Brain microvascular endothelial cell (primary cell): ENCODE measurements around the gene CHST11.
A peak's percentile ranks its signal among the peaks of the same experiment; 100 is the strongest.

Experiments
- DNase-seq: peaks from one replicate; pipeline ENCODE4 v3.0.0-alpha.2; 2020
- H3K27ac ChIP-seq: fragments of 250-450 bp; sonication (Bioruptor Pico); 2 replicates; pipeline ENCODE4 v1.5.1; 2020; ENCODE audit warnings: mild to moderate bottlenecking, moderate library complexity
- H3K27me3 ChIP-seq: fragments of 250-450 bp; sonication (Bioruptor Pico); replicated peaks from 2 replicates; pipeline ENCODE4 v1.5.1; 2020; ENCODE audit warnings: mild to moderate bottlenecking
- H3K36me3 ChIP-seq: fragments of 250-450 bp; sonication (Bioruptor Pico); replicated peaks from 2 replicates; pipeline ENCODE4 v1.5.1; 2020; ENCODE audit warnings: mild to moderate bottlenecking
- H3K4me3 ChIP-seq: 2 replicates; pipeline ENCODE4 v1.5.1; 2011; ENCODE audit warnings: low read depth, mild to moderate bottlenecking, control low read depth, low read length, moderate library complexity
- CTCF ChIP-seq: IDR thresholded peaks from 2 replicates; pipeline ENCODE4 v1.5.1; 2011; ENCODE audit warnings: low read depth, mild to moderate bottlenecking, moderate library complexity, low read length, control low read depth, inconsistent platforms; ENCODE audit errors: missing control alignments
- in situ Hi-C: cut with HindIII; loops from 2 replicates; pipeline ENCODE4 v1.10.0; 2017; ENCODE audit warnings: low sequenced_read_pairs, low pct_ligation_motif_present

The CHST11 gene

GRCh38 chr12:104752881-104753280, 296.1 kb downstream of the CHST11 start:
- in situ Hi-C loops: no loop called here
- no peak overlapping the region for H3K27ac ChIP-seq

GRCh38 chr12:104756901-104757300, 300.2 kb downstream of the CHST11 start:
- in situ Hi-C loops: no loop called here
- Histone ChIP-seq H3K27ac (no peak overlapping the region), H3K27me3 (no peaks in the 10 kb centered on the region), H3K36me3 (peaks cover 3% of the 10 kb centered on the region), H3K4me3 (no peak overlapping the region)
- no peak for DNase-seq
- TF ChIP-seq CTCF: no peak

More at GRCh38 chr12:104752881-104753280, 296.1 kb downstream of the CHST11 start:
- Histone ChIP-seq H3K27me3 (no peaks in the 10 kb centered on the region), H3K4me3 (no peak overlapping the region), H3K36me3 (no peaks in the 10 kb centered on the region)
- no peak for TF ChIP-seq CTCF
- no peak for DNase-seq

DNA sequence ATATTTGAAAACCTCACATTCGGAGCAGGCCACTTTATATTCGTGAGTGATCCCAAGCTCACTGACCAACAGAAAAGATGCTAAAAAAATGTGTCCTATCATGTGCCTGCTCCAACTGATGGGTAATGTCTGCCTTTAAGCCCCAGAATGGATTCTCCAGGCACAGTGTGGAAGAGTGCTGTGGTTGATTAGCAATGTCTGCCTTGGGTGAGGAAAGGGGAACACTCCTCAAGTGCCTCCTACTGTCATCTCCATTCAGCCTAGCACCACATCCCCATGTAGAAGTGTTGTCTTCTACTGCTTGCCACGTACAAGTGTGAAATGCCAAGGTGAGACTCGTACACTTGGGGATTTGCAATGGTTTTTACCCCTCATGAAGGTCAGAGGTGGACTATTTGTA, 302.0 kb downstream of the CHST11 start:
- no peak for DNase-seq
- H3K4me3 ChIP-seq: no peak overlapping the region
- in situ Hi-C loops: no loop called here
- H3K27ac ChIP-seq: no peak overlapping the region
- H3K27me3 ChIP-seq: no peaks in the 10 kb centered on the region
- H3K36me3 ChIP-seq: peaks cover 3% of the 10 kb centered on the region
- TF ChIP-seq CTCF: no peak

DNA sequence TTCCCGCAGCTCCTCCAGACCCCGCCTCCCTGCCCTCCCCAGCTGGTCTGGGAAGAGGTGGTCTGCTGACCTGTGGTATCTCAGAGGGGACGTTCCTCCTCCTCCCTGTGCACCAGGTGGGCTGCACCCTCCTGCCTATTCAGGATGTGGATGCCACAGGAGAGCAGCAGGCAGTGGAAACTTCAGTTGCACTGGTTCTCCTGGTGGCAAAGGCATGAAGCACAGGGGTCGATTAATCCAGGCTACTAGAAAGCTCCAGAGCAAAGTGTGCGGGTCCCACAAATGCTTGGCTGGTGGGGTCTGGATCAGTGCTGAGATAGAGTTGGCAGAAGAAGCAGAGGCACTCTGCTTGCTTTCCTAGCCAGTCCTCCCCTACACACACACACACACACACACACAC, 304.3 kb downstream of the CHST11 start:
- peak; percentile 40 for TF ChIP-seq CTCF
- no peaks in the 10 kb centered on the region for H3K27me3 ChIP-seq

DNA sequence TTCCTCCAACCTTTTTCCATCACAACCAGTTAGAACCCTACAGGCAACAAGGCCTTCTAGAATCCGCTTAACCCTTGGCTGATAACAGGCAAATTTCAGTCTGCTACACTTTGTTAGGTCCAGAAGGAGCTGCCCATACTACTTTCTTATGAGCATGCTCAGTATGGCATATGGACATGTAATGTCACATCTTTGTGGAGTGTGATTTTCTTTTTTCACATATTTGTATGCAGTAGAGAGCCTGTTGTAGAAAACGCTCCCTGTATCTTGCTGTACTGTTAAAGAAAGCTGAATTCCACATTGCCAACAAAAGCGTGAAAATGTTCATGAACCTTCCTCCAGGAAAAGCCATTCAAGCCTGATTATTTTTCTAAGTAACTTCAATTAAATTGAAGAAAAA, 304.9 kb downstream of the CHST11 start:
- no peak overlapping the region for H3K27ac ChIP-seq
- no peak for DNase-seq
- in situ Hi-C loops: no loop called here
- H3K36me3 ChIP-seq: peaks cover 3% of the 10 kb centered on the region
- no peaks in the 10 kb centered on the region for H3K27me3 ChIP-seq
- no peak overlapping the region for H3K4me3 ChIP-seq
- no peak for TF ChIP-seq CTCF

More for the DNA sequence above, 304.3 kb downstream of the CHST11 start:
- no peak for DNase-seq
- in situ Hi-C loops: no loop called here
- peaks cover 3% of the 10 kb centered on the region for H3K36me3 ChIP-seq
- H3K27ac ChIP-seq: no peak overlapping the region
- H3K4me3 ChIP-seq: no peak overlapping the region

- TF ChIP-seq CTCF: no peak
- no peak overlapping the region for H3K27ac ChIP-seq
- DNase-seq: peak; percentile 54
Observed at GRCh38 chr12:104763168-104763805, 306.5 kb downstream of the CHST11 start.

More at GRCh38 chr12:104763168-104763805, 306.5 kb downstream of the CHST11 start:
- Histone ChIP-seq H3K4me3 (no peak overlapping the region), H3K27me3 (no peaks in the 10 kb centered on the region), H3K36me3 (peaks cover 3% of the 10 kb centered on the region)
- in situ Hi-C loops: no loop called here
